GM19193 (cell line): ENCODE results near the gene CES4A.

Experiments
- POLR2A ChIP-seq: IDR thresholded peaks from 4 replicates; pipeline ENCODE4 v1.6.1; 2011; ENCODE audit not compliant: insufficient read depth, insufficient read length; ENCODE audit errors: extremely low read depth

The CES4A gene

GRCh38 chr16:67013233-67013822 lies 24.9 kb downstream of the CES4A start:
- no peak for TF ChIP-seq POLR2A

- no peak for TF ChIP-seq POLR2A
Measured at GRCh38 chr16:67013823-67014633, 25.6 kb downstream of the CES4A start.

DNA sequence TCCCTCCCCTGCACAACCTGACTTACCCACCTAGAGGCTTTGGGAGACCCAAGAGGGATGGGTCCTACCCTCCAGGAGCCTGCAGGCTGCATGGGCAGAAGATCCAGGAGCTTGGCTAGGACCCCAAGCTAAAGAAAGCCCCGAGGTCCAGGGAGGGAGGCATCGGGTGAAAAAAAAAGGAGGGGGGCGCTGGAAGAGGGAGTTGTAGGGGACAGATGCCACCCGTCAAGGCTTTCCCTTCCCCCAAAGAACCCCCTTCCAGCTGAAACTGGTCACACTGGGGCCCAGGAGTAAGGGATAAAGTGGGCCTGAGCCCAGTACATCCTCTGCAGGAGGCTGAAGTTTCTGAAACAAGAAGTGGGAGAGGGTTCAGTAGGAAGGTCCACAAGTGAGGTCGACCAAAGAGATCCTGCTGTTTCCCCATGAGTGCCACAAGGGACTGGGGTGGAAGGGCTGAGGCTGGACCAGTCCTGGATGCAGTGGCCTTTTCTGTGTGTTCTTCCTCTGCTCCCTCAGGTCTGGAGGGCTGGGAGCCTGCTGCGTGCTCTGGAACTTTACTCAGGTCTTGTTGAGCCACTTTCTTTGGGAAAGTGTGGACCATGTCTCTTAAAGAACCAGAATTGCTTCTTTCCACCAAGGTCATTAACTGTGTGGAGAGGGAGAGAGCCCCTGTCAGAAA lies 26.4 kb downstream of the CES4A start:
- TF ChIP-seq POLR2A: no peak

DNA sequence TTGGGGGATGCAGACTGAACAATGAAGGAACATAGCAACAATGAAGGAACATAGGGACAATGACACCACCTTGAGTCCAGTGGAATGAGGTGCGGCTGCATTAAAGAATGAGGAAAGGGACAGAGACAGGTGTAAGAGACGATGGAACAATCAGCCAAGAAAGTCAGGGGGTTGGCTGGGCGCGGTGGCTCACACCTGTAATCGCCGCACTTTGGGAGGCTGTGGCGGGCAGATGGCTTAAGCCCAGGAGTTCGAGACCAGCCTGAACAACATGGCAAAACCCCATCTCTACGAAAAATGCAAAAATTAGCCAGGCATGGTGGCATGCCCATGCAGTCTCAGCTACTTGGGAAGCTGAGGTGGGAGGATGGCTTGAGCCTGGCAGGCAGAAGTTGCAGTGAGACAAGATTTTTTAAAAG lies 26.9 kb downstream of the CES4A start:
- TF ChIP-seq POLR2A: no peak

GRCh38 chr16:67016143-67016542 lies 27.8 kb downstream of the CES4A start:
- TF ChIP-seq POLR2A: no peak

- no peak for TF ChIP-seq POLR2A
Measured at GRCh38 chr16:67016681-67017420, 28.5 kb downstream of the CES4A start.

GRCh38 chr16:67017421-67017750 lies 29.0 kb downstream of the CES4A start:
- no peak for TF ChIP-seq POLR2A

GRCh38 chr16:67017810-67018488 lies 29.6 kb downstream of the CES4A start:
- TF ChIP-seq POLR2A: no peak

DNA sequence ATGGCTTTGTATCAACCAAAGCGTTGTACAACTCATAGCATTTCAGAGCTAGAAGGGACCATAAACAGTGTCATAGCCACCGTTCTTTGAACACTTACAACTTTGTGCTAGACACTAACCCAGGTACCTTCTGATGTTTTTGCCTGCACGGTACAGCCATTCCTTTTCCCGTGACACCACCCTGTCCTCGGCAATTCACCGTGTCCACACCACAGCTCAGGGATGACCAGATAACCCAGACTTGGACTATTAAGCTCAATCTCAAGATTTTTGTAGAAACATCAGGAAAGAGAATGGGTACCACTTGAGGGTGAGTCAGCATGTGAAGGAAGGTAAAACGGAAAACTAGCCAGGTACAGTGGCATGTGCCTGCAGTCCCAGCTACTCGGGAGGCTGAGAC lies 30.8 kb downstream of the CES4A start:
- TF ChIP-seq POLR2A: no peak

GRCh38 chr16:67021321-67021720 lies 32.9 kb downstream of the CES4A start:
- TF ChIP-seq POLR2A: no peak

DNA sequence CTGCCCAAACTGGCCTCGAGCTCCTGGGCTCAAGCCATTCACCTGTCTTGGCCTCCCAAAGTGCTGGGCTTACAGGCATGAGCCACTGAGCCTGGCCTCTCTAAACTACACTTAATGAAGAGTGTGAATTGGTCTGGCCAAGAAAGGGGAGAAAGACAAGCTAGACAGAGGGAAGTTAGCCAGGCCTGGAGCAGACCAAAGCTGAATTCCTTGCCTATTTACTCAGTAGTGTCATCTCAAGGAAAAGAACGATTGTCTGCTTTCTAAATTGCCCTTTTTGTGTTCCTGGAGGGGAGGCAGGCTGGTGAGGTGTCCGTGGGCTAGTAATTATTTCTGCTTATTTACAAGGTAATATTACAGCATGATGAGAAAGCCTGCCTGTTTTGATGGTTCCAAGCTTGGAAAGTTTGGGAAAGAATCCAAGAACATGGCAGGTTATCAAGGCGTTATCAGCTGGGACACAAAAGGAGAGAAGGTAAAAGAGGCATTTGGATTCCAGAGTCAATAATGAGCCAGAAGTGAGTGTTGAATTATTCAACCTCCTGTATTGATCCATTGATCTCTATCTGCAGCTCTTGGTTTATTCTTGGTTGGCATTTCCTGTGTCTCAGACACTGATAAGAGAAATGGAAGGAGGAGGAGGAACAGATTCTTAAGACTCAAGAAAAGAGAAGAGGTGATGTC lies 34.3 kb downstream of the CES4A start:
- TF ChIP-seq POLR2A: no peak

DNA sequence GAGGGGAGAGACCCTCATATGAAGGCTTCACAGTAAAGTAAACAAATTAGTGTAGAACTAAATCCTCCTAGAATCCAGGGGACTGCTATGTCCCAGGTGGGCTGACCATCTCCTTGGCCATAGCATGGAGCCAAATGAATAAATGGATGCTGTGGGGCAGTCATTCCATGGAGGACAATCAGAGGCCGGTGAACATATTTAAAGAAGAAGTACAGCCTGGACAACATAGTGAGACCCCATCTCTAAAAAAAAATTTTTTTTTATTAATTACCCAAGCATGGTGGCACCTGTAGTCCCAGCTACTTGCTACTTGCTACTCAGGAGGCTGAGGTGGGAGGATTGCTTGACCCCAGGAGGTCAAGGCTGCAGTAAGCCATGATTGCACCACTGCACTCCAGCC lies 35.3 kb downstream of the CES4A start:
- no peak for TF ChIP-seq POLR2A

- TF ChIP-seq POLR2A: no peak
Measured at GRCh38 chr16:67024384-67025209, 36.2 kb downstream of the CES4A start.
